Stomach (tissue), 9 donors: ENCODE measurements around the gene PPHLN1. TPM values are rescaled to one million over a fixed set of nuclear protein-coding genes. Genes with fewer than 3 reads are reported as not detected.

Experiments used
- DNase-seq, 2 donors: peaks; one replicate each; pipeline versions ENCODE4 v3.0.0 to v3.0.0-alpha.2; 2013 to 2019
- H3K27ac ChIP-seq, 5 donors: fragments of 200-600 bp in 4 of 5; sonication (generic) in 4 of 5; one replicate each; pipeline ENCODE4 v1.5.1; 2013 to 2019; ENCODE audit warnings: mild to moderate bottlenecking in 1 of 5, moderate library complexity in 1 of 5
- H3K27me3 ChIP-seq, 3 donors: fragments of 200-600 bp; sonication (generic); one replicate each; pipeline ENCODE4 v1.5.1; 2017 to 2019; ENCODE audit warnings: mixed run types in 1 of 3
- H3K36me3 ChIP-seq, 4 donors: fragments of 200-600 bp; sonication (generic); 1 replicate in 3 of 4; 2 replicates in 1 of 4; pipeline ENCODE4 v1.5.1; 2016 to 2019
- H3K4me1 ChIP-seq, 4 donors: fragments of 200-600 bp; sonication (generic); one replicate each; pipeline ENCODE4 v1.5.1; 2016 to 2019
- H3K4me3 ChIP-seq, 4 donors: fragments of 200-600 bp; sonication (generic) in 3 of 4; one replicate each; pipeline ENCODE4 v1.5.1; 2016 to 2019; ENCODE audit warnings: mild to moderate bottlenecking in 1 of 4
- H3K9me3 ChIP-seq, 4 donors: fragments of 200-600 bp; sonication (generic); one replicate each; pipeline ENCODE4 v1.5.1; 2016 to 2019
- CTCF ChIP-seq, 7 experiments: fragments of 450-650 bp in 4 of 7; fragments of 200-600 bp in 3 of 7; sonication (generic) in 3 of 7; IDR thresholded peaks; one replicate each; pipeline ENCODE4 v1.5.1; 2016 to 2019; ENCODE audit warnings: antibody characterized with exemption in 7 of 7, control low read depth in 2 of 7, mild to moderate bottlenecking in 1 of 7
- EP300 ChIP-seq: sonication (generic); formaldehyde crosslinking; IDR thresholded peaks from one replicate; pipeline ENCODE4 v1.6.1; 2017; ENCODE audit warnings: antibody characterized with exemption
- POLR2A ChIP-seq, 4 donors: fragments of 450-650 bp; IDR thresholded peaks; one replicate each; pipeline ENCODE4 v1.6.1; 2016; ENCODE audit warnings: antibody characterized with exemption in 4 of 4, control low read depth in 2 of 4, mild to moderate bottlenecking in 1 of 4, moderate library complexity in 1 of 4
- POLR2AphosphoS5 ChIP-seq, 3 donors: sonication (generic); formaldehyde crosslinking; IDR thresholded peaks; one replicate each; pipeline ENCODE4 v1.6.1; 2016; ENCODE audit warnings: antibody characterized with exemption in 3 of 3
- WGBS, 5 donors: extraction: QIAGEN DNeasy Blood & Tissue Kit in 3 of 5; methylation state at CpG; one replicate each; pipeline versions ENCODE4 v1.1.5 to v1.1.7; 2013 to 2018; 5-methylcytosine and 5-hydroxymethylcytosine counted together
- intact Hi-C: fragments of 100-400 bp; cut with DNase I; formaldehyde crosslinking; loops from one replicate; pipeline ENCODE4 v1.15.1; 2023; ENCODE audit warnings: low total_unique reads
- polyA plus RNA-seq, 3 donors: library from polyadenylated mRNA; stranded (reverse); fragments of 200-250 nt; gene quantifications; one replicate each; pipeline ENCODE4 v1.2.3, GENCODE V29; 2013
- total RNA-seq, 5 donors: library from RNA; depleted of rRNA; stranded (reverse); fragments of >200 nt; gene quantifications; one replicate each; pipeline versions ENCODE4 v1.1.0 to v1.2.3, GENCODE V29; 2014 to 2016
- donor health status: healthy with polysubstance abuse.
- donor health status: Bipolar disorder and iron deficiency.
- donor health status: healthy.

Gene PPHLN1
- total and polyA plus RNA-seq, 8 donors: 23.5 to 213 (median 52.0) TPM

- Histone ChIP-seq H3K4me1 (peaks cover 0 to 6% (median 0%) of the 10 kb centered on the region in 4 donors), H3K27ac (no peak overlapping the region), H3K4me3 (no peak overlapping the region), H3K36me3 (no peaks in the 10 kb centered on the region), H3K27me3 (no peaks in the 10 kb centered on the region), H3K9me3 (no peaks in the 10 kb centered on the region)
- intact Hi-C loops: no loop called here
- TF ChIP-seq CTCF (IDR thresholded peaks at IDR 0.05) (no peak), EP300 (no peak)
- WGBS, 5 donors: 63 to 85% (median 79%) methylated on average over 1 of the region's 1 CpG
- DNase-seq: no peak
Observed at GRCh38 chr12:42284157-42284556, 41.8 kb upstream of the PPHLN1 start.

GRCh38 chr12:42284876-42285275 lies 41.1 kb upstream of the PPHLN1 start:
- 80 to 96% (median 93%) methylated on average over 2 of the region's 2 CpGs for WGBS, 5 donors
- DNase-seq: peak in 1 of 2 donors; percentile 14
- intact Hi-C loops: no loop called here
- Histone ChIP-seq H3K4me1 (peaks cover 0 to 6% (median 0%) of the 10 kb centered on the region in 4 donors), H3K27me3 (no peaks in the 10 kb centered on the region), H3K36me3 (no peaks in the 10 kb centered on the region), H3K9me3 (no peaks in the 10 kb centered on the region), H3K27ac (no peak overlapping the region), H3K4me3 (no peak overlapping the region)
- TF ChIP-seq POLR2AphosphoS5 (IDR thresholded peaks at IDR 0.05) (no peak), POLR2A (IDR thresholded peaks at IDR 0.05) (no peak), CTCF (IDR thresholded peaks at IDR 0.05) (no peak), EP300 (no peak)

GRCh38 chr12:42285431-42285830 lies 40.5 kb upstream of the PPHLN1 start:
- Histone ChIP-seq H3K9me3 (no peaks in the 10 kb centered on the region), H3K4me1 (peaks cover 0 to 6% (median 0%) of the 10 kb centered on the region in 4 donors), H3K36me3 (no peaks in the 10 kb centered on the region), H3K27me3 (no peaks in the 10 kb centered on the region), H3K4me3 (no peak overlapping the region), H3K27ac (no peak overlapping the region)
- 90 to 100% (median 95%) methylated on average over 2 of the region's 2 CpGs for WGBS, 5 donors
- intact Hi-C loops: no loop called here
- no peak for TF ChIP-seq EP300
- TF ChIP-seq POLR2AphosphoS5 (IDR thresholded peaks at IDR 0.05): no peak
- TF ChIP-seq POLR2A (IDR thresholded peaks at IDR 0.05): no peak
- no peak for TF ChIP-seq CTCF (IDR thresholded peaks at IDR 0.05)
- no peak for DNase-seq

GRCh38 chr12:42286741-42287140 lies 39.2 kb upstream of the PPHLN1 start:
- no peak for DNase-seq
- Histone ChIP-seq H3K9me3 (no peaks in the 10 kb centered on the region), H3K4me1 (peaks cover 0 to 3% (median 0%) of the 10 kb centered on the region in 4 donors), H3K27ac (no peak overlapping the region), H3K27me3 (no peaks in the 10 kb centered on the region), H3K36me3 (no peaks in the 10 kb centered on the region), H3K4me3 (no peak overlapping the region)
- intact Hi-C loops: no loop called here
- TF ChIP-seq EP300: no peak
- no peak for TF ChIP-seq POLR2A (IDR thresholded peaks at IDR 0.05)
- TF ChIP-seq CTCF (IDR thresholded peaks at IDR 0.05): no peak
- TF ChIP-seq POLR2AphosphoS5 (IDR thresholded peaks at IDR 0.05): no peak
- 89 to 94% (median 92%) methylated on average over 25 to 26 of the region's 26 CpGs for WGBS, 5 donors
